NCI-H2081 treated with DMSO at 0.1 percent for 48 hours (cell line): Measurements from ENCODE around the gene NPLOC4.

ENCODE experiments used
- DNase-seq: peaks from one replicate; lab custom pipeline; 2025; lab: John Stamatoyannopoulos, UW

The NPLOC4 gene

DNA sequence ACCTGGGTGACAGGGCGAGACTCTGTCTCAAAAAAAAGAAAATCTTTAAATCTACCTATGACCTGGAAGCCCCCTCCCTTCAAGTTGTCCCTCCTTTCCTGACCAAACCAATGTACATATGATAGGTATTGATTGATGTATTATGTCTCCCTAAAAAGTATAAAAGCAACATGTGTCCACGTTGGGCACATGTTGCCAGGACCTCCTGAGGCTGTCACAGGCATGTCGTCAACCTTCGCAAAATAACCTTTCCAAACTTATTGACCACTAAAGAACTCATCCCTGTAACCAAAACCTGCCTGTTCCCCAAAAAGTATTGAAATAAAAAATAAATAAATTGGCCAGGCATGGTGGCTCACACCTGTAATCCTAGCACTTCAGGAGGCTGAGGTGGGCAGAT lies 25.1 kb upstream of the NPLOC4 start:
- no peak for DNase-seq

DNA sequence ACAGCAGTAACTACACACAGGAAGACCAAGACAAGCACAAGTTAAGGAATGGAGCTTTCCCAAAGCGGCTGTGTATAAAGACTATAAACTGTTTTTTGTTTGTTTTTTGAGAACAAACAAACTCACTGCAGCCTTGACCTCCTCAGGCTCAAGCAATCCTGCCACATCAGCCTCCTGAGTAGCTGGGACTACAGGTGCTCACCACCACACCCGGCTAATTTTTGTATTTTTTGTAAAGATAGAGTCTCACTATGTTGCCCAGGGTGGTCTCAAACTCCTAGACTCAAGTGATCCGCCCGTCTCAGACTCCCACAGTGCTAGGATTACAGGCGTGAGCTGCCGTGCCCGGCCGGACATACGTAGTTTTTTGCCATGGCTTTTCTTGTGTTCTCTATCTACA lies 23.5 kb upstream of the NPLOC4 start:
- no peak for DNase-seq

DNA sequence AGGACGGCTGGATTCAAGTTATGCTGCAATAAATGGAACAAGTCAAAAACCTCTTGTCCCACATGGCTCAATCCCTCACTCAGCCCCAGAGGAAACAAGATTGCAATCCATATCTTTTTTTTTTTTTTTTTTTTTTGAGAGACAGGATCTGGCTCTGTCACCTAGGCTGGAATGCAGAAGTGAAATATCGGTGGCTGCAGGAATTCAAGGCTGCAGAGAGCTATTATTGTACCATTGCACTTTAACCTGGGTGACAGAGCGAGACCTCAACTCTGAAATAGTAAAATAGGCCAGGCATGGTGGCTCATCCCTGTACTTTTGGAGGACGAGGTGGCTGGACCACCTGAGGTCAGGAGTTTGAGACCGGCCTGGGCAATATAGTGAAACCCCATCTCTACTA lies 22.1 kb upstream of the NPLOC4 start:
- no peak for DNase-seq

DNA sequence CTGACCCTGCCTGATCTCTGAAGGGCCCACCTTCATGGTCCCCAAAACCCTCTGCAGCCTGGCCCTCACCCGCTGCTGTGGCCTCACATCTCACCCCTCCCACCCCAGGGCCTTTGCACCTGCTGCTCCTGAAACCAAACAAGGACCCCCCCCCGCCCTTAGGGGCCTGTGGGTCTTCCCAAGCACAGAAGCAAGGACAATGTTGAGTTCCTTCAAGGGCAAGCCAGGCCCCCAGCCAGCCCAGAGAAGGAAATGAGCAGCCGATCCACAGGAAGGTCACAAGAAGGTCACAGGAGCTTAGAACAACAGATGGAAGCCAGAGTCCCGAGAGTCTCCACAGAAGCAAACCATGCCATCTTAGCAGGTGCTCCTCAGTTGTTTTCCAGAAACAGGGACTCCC lies 19.9 kb upstream of the NPLOC4 start:
- DNase-seq = no peak

DNA sequence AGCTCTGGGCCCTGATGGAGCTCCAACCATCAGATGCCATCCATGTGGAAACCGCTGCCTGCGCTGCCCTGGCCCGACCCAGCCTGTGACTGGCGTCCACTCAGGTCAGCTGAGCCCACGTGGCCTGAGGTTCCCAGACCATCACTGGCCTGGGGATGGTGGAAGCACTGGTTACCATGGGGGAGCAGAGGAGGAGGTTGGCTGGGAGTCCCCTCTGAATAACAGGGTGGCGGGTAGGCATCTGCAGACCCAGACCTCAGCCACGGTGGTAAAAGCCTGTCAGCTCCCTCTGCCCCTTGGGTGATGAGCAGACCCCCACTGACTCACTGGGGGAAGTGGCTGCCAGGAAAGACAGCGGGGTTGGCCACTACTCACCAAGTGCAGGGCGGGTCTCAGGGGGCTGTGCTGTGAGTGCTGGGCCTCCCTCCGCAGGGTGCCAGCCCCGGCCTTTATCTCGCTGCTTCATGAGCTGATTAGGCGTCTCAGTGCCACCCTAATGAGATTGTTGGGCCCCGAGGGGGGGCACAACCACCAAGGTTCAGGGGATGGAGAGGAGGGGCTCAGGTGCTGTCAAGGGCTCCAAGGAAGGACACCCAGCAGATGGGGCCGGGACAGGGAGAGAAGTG lies 19.3 kb upstream of the NPLOC4 start, which contains the start of gene PDE6G:
PDE6G (minus strand) TSS at position 425 of the 626 bp plus-strand sequence. CDS start 3,237 bp downstream, outside the sequence.
- no peak for DNase-seq

DNA sequence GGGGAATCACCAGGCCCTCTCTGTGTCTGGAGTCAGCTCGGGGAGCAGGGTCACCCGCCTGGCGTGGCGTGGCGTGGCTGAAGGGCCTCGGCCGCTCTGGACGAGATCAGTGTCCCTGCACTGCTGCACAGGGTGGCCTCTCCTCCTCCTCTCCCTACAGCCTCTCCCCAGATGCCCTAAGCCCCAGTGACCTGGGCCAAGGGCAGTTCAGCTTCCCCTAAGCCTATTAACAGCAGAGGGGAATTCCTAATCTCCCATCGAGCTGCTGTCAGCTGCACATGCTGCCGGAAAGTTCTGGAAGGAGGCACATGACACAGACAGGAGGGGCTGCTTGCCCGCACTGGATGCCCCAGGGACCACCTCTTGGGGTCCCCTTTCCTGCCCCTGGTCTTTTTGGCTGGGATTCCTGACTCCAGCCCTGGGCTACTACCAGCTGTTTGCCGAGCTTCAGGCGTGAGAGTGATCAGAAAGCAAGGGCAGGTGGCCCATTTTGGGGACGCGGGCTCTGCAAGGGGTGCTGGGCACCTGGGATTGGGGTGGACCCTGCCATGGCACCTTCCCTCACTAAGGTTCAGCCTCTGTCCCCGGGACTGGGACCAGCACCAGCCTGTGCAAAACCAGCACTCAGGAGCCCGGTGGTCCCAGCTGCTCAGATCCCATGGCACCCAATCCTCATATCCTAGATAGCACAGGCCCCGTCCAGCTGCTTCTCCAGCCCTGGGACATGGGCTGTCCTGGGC lies 18.6 kb upstream of the NPLOC4 start:
- DNase-seq = no peak

DNA sequence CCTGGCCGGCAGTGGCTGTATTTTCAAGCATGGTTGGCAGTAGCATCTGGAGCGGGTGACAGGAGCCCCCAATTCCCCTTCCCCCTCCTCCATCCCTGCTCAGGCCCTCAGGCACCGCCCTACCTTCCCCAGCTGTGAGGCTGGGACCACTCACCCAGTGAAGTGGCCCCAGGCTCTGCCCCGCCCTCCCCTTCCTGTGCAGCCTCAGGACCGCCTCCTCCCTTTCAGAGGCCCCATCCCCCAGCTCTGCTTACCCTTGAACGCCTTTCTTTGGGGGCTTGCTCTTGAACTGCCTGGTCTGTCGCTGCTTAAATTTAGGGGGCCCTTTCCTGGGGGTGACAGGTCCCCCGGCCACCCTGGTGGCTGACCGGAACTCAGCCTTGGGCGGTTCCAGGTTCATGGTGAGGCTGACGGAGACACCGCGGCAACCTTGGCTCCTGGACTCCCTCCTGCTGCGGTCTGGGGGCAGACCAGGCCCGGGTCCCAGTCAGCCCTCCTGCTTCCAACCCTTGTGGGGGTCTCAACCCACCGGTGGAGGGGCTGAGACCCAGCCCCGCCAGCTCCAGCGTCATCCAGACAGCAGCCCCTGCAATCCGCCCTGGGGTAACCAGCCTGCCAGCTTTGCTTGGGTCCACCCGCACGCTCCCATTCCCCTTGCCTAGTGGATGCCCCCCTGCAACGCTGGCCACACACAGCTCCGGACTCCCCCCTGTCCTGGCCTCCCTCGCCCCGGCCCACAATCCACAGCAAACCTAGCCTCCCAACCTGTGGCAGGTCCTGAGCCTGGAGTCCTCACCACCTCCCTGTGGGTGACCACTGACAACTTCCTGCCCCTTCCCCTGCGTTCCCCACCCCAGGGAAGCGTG lies 16.2 kb upstream of the NPLOC4 start:
- no peak for DNase-seq

DNA sequence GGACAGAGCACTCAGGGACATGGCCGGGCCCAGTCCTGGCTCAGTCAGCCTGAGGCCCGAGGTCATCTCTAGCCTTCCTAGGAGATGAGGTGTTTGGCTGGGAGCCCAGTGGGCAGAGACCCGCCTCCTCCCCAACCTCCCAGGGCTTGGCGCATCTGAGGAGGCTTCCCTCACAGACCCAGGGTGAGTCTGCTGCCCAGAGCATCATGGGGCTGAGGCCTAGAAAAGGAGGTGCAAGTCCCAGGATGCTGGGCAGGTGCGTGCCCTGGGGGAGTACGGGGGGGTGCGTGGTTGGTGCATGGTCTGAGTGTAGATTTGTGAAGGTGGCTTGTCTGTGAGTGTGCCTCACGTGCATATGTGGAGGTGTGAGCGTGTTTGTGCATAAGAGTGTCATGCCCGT lies 14.8 kb upstream of the NPLOC4 start:
- DNase-seq = no peak

DNA sequence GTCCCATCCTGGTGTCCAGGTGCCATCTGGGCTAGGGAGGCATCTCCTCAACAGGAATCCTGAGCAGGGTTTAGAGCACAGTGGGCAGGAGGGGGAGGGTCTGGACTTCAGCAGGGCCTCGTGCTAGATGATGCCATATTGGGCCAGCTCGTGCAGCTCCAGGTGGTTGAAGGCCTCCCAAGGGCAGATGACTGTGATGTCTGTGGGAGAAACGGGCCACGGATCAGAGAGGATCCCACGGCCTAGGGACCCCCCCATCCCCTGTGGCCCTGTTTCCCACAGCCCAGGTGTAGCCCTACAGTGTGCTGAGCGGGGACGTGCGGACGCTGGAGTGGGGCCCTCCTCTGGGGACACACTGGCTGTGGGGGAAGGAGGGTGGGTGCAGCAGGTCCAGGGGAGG lies 14.0 kb upstream of the NPLOC4 start:
- no peak for DNase-seq

DNA sequence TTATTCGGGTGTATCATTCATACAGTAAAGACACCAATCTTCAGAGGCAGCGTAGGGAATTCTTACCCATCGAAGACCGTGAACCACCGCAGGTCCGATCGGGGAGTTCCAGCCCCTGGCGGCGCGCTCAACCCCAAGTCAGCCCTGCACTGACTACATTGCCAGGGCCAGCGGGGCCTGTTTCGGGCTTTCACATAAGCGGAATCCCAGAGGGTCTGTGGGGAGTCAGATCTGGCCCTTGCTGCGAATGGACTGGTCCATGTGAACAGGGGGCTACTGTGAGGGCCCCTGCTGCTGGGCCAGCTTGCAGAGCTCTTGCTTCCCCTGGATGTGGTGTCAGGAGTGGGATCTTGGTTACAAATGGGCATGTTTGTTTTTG lies 11.8 kb upstream of the NPLOC4 start:
- no peak for DNase-seq

DNA sequence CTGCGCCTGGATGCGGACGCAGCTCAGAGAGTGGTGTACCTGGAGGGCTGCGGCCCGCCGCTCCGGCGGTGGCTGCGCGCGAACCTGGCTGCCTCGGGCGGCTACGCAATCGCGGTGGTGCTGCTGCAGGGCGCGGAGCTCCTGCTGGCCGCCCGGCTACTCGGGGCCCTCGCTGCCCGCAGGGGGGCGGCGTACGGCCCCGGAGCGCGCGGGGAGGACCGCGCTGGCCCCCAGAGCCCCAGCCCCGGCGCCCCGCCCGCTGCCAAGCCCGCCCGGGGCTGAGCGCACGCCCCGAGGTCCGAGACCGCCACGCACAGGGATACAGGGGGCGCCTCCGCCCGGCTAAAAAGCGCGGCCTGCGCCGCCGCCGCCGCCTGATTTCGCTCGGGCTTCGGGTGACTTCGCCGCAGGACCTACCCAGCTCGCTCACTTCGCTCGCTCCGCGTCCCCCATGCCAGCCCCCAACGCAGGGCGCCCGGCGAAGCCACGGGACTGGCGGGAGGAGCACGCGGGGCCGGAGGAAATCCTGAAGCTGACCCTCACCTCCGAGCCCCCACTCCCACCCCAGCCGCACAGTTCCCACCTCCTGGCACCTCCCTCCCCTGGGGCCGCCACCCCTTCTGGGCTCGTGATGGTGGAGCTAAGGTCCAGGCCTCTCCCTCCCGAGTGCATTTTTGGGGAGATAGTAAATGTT lies 11.2 kb upstream of the NPLOC4 start:
- DNase-seq = no peak

DNA sequence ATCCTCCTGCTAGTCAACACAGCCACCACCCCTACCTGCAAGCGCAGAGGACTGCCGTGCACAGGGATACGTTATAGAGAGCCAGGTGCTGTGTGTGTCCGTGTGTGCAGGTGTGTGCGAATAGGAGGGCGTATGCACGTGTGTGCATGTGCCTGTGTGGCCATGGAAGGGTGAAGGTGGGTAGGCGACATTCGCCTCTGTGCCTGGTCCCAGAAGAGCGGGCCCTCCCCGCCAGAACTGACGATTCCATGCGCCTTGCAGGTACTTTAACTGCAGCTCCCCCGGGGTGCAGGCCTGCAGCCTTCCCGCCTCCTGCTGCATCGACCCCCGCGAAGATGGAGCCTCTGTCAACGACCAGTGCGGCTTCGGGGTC lies 10.7 kb upstream of the NPLOC4 start:
- no peak for DNase-seq

DNA sequence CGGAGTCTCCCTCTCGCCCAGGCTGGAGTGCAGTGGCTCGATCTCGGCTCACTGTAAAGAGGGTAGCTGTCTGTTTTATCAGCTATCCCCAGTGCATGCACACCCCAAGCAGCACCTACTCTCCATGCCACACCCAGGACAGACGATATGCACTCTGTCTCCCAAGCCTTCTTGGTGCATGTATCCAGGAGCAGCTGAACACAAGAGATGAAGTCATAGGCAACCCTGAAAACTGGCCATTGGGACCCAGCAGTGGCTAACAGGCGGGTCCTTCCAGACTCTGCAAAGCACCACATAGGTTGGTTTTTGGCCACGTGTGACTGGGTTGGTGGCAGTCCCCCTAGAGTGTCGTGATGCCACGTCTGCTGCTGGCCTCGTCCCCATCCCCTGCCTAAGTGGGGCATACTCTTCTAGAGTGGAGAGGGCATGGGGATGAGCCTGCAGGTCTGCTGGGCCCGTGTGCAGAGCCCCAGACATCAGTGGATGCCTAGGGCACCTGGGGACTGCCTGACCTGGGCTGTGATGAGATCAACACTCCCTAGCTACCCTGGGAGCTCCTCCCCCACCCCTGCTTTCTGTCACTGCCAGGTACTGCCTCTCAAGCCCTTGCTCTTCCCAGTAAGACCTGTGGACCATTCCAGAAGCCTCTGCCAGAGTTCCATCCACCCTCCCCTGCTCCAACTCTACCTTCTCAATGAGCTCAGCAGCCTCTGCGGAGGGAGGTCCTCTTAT lies 10.1 kb upstream of the NPLOC4 start:
- no peak for DNase-seq

DNA sequence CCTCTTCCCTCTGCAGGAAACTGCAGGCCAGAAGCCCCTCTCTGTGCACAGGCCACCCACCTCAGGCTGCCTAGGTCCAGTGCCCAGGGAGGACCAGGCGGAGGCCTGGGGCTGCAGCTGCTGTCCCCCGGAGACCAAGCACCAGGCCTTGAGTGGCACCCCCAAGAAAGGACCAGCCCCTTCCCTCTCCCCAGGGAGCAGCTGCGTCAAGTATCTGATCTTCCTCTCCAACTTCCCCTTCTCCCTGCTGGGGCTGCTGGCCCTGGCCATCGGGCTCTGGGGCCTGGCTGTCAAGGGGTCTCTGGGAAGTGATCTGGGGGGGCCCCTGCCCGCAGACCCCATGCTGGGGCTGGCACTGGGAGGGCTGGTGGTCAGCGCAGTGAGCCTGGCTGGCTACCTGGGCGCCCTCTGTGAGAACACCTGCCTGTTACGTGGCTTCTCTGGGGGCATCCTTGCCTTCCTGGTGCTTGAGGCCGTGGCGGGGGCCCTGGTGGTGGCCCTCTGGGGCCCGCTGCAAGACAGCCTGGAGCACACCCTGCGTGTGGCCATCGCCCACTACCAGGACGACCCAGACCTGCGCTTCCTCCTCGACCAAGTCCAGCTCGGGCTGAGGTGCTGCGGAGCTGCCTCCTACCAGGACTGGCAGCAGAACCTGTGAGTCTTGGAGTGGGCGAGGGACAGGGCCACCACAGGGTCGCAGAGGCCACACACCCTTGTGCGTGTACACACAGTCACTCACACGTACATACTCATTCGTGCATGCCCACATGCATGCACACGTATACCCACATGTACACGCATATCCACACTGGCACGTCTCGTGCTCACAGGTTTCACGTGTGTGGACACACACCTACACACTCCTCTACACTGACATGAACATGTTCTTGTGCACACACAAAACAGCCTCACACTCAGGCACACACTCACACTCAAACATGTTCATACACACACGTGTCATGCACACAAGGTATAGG lies 8.4 kb upstream of the NPLOC4 start:
- DNase-seq = no peak

DNA sequence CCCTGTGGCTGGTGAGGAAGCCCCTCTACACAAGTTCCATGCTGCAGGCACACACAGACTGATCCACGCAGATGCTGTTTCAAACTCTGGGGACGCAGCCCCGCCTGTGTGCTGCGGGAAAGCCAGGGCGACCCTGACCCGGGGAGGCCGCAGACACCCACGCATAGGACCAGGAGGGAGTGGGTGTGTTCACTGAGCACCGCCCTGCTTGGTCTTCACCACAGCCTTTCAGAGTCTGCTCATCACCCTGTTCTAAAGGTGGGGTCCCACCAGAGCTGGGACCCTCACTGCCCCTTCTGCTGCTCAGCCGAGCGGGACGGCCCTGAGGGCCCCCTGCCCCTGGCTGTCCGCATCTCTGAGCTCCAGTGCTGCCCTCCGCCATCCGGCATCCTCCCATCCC lies 7.6 kb upstream of the NPLOC4 start:
- no peak for DNase-seq

DNA sequence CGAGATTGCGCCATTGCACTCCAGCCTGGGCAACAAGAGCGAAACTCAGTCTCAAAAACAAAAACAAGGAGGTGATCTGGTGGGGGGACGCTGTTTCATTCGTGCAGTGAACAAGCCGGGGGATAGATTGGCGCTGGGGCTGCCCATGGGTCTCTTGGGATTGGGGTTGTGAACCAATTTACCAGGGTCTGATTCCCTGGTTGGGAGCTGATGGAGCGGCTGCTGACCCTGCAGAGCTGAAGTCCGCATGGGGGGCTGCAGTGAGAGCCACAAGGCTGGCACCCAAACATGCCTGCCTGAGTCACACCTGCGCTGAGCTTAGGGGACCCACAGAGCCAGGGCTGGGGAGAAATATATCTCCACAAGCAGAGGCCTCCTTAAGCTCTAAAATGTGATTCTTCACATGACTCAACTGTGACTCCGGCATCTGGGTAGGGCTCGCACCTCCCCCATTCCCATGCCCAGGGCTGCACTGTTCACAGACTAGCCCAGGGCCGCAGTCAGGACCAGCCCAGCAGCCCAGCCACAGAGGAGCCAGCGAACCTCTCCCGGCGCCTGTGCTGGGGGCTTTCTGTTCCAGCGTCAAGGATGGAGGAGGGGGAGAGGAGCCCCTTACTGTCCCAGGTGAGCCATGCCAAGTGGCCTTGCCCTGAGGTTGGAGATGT lies 5.0 kb upstream of the NPLOC4 start:
- no peak for DNase-seq

DNA sequence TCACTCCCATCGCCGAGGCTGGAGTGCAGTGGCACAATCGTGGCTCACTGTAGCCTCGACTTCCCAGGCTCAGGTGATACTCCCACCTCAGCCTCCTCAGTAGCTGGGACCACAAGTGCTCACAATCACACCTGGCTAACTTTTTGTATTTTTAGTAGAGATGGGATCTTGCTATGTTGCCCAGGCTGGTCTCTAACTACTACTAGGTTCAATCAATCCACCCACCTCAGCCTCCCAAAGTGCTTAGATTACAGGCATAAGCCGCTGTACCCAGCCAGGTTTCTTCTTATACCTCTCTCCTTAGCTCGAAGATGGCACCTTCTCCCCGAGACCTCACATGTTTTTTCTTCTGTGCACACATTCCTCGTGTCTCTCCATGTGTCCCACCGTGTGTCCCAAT lies 3.1 kb upstream of the NPLOC4 start:
- DNase-seq = no peak

DNA sequence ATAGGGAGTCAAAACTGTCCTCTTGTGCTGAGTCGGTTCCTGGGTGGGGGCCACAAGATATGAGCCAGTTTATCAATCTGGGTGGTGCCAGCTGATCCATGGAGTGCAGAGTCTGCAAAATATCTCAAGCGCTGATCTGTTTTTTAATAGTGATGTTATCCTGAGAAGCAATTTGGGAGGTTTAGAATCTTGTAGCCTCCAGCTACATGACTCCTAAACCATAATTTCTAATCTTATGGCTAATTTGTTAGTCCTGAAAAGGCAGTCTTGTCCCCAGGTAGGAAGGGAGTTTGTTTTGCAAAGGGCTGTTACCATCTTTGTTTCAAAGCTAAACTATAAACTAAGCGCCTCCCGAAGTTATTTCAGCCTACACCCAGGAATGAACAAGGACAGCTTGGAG lies 1.8 kb upstream of the NPLOC4 start:
- no peak for DNase-seq

DNA sequence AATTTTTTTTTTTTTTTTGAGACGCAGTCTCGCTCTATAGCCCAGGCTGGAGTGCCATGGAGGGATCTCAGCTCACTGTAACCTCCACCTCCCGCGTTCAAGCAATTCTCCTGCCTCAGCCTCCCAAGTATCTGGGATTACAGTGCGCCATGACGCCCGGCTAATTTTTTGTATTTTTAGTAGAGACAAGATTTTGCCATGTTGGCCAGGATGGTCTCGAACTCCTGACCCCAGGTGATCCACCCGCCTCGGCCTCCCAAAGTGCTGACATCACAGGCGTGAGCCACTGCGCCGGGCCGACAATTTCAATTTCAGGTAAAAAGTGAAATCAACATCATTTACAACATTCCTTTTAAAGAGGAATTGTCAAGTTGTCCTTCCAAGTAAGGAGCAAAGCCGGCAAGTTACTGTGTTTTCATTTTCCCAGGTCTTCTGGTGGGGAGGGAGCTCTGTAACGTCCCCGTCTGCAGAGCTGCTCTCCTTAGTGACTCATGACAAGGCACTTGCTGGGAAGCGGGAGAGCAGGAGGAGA lies 873 bp downstream of the NPLOC4 start:
- DNase-seq = no peak

DNA sequence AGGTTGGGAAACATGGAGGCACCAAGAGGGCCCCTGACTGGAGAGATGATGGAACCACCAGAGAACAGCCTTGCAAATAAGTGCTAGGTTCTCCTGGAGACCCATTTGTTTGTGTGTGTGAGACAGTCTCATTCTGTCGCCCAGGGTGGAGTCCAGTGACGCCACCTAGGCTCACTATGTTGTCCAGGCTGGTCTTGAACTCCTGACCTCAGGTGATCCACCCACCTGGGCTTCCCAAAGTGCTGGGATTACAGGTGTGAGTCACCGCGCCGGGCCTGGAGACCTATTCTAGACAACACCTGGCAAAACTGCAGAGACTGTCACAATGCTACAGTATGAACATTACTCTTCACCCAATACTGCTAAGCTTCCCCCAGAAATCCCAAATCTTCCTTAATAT lies 1.5 kb downstream of the NPLOC4 start:
- no peak for DNase-seq
